KMS-11 (cell line): ENCODE measurements around the gene CDC14B.

Source experiments
- H2AFZ ChIP-seq: fragments of 200-600 bp; sonication (generic); 2 replicates; pipeline ENCODE4 v1.6.1; 2016; ENCODE audit warnings: antibody characterized with exemption, mixed run types, low read depth
- H3K27ac ChIP-seq: fragments of 200-600 bp; sonication (generic); 2 replicates; pipeline ENCODE4 v1.6.1; 2016; ENCODE audit warnings: mild to moderate bottlenecking, mixed run types
- H3K27me3 ChIP-seq: fragments of 200-600 bp; sonication (generic); 2 replicates; pipeline ENCODE4 v1.6.1; 2017; ENCODE audit warnings: mild to moderate bottlenecking, low read depth, mixed run types, moderate library complexity; ENCODE audit not compliant: insufficient read depth
- H3K36me3 ChIP-seq: fragments of 200-600 bp; sonication (generic); 2 replicates; pipeline ENCODE4 v1.6.1; 2017; ENCODE audit warnings: mild to moderate bottlenecking, mixed run types; ENCODE audit not compliant: insufficient read depth
- H3K4me1 ChIP-seq: fragments of 200-600 bp; sonication (generic); 2 replicates; pipeline ENCODE4 v1.6.1; 2016; ENCODE audit warnings: mild to moderate bottlenecking, low read depth, mixed run types; ENCODE audit not compliant: poor library complexity, severe bottlenecking
- H3K4me2 ChIP-seq: fragments of 200-600 bp; sonication (generic); 2 replicates; pipeline ENCODE4 v1.7.0; 2016; ENCODE audit warnings: mild to moderate bottlenecking, mixed run types
- H3K4me3 ChIP-seq: fragments of 200-600 bp; sonication (generic); IDR thresholded peaks from 2 replicates; pipeline ENCODE4 v1.6.1; 2017; ENCODE audit warnings: low read depth, low read length, mixed read lengths; ENCODE audit not compliant: insufficient read depth
- H3K79me2 ChIP-seq: fragments of 200-600 bp; sonication (generic); 2 replicates; pipeline ENCODE4 v1.6.1; 2016; ENCODE audit warnings: low read depth, mixed run types; ENCODE audit not compliant: insufficient read depth
- H3K9ac ChIP-seq: fragments of 200-600 bp; sonication (generic); 2 replicates; pipeline ENCODE4 v1.6.1; 2016; ENCODE audit warnings: mild to moderate bottlenecking, mixed run types
- H4K20me1 ChIP-seq: fragments of 200-600 bp; sonication (generic); 2 replicates; pipeline ENCODE4 v1.6.1; 2016; ENCODE audit warnings: mild to moderate bottlenecking, mixed run types; ENCODE audit not compliant: insufficient read depth
- CTCF ChIP-seq: fragments of 200-600 bp; sonication (generic); conservative IDR thresholded peaks from 2 replicates; pipeline ENCODE4 v1.6.1; 2017; ENCODE audit warnings: low read depth, mild to moderate bottlenecking, antibody characterized with exemption, low read length, moderate library complexity, mixed read lengths

The CDC14B gene

DNA sequence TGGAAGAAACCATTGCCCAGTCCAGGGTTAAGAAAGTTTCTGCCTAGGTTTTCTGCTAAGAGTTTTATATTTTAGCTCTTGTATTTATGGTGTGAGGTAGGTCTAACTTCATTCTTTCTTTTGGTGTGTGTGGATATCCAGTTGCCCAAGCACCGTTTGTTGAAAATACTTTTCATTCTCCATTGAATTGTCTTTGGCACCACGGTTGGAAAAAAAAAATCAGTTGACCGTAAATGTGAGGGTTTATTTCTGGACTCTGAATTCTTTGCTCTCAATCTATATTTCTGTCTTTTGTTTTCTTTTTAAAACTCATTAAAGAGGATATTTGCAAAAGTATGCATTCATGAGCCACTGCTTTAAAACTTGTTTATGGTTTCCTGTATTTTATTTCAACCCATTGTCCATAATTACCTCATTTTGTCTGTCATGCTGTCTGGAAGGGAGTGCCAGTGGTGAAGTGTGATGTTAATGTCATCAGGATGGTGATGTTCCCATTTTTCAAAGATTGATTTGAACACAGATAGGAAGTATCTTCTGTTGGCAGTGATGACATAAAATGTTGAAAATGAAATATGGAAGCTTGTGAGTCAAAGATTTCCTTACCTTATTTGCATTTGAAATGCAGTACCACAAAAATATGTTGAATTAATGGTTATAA, 135.8 kb downstream of the CDC14B start:
- Histone ChIP-seq H3K36me3 (no peaks in the 10 kb centered on the region), H3K27me3 (no peaks in the 10 kb centered on the region), H3K4me1 (no peaks in the 10 kb centered on the region), H3K9ac (no peak overlapping the region), H2AFZ (no peak overlapping the region), H3K4me3 (no peak overlapping the region), H3K27ac (no peak overlapping the region), H3K4me2 (no peak overlapping the region), H3K79me2 (no peaks in the 10 kb centered on the region), H4K20me1 (no peaks in the 10 kb centered on the region)
- no peak for TF ChIP-seq CTCF

DNA sequence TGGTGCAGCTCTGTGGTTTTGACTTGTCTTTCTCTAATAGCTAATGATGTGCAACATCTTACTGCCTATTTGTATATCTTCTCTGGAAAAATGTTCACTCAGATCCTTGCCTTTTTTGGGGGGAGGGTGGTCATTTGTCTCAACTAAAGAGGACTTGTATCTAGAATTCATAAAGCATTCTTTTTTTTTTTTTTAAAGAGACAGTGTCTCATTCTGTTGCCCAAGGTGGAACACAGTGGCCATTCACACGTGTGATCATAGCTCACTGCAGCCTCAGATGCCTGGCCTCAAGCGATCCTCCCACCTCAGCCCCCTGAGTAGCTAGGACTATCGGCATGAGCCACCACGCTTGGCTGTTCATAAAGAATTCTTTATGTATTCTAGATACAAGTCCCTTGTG, 136.4 kb downstream of the CDC14B start:
- H3K27ac ChIP-seq = no peak overlapping the region
- H4K20me1 ChIP-seq = no peaks in the 10 kb centered on the region
- H3K4me3 ChIP-seq = no peak overlapping the region
- no peaks in the 10 kb centered on the region for H3K79me2 ChIP-seq
- no peaks in the 10 kb centered on the region for H3K4me1 ChIP-seq
- no peaks in the 10 kb centered on the region for H3K27me3 ChIP-seq
- H2AFZ ChIP-seq = no peak overlapping the region
- TF ChIP-seq CTCF = no peak
- no peak overlapping the region for H3K9ac ChIP-seq
- no peaks in the 10 kb centered on the region for H3K36me3 ChIP-seq
- no peak overlapping the region for H3K4me2 ChIP-seq

DNA sequence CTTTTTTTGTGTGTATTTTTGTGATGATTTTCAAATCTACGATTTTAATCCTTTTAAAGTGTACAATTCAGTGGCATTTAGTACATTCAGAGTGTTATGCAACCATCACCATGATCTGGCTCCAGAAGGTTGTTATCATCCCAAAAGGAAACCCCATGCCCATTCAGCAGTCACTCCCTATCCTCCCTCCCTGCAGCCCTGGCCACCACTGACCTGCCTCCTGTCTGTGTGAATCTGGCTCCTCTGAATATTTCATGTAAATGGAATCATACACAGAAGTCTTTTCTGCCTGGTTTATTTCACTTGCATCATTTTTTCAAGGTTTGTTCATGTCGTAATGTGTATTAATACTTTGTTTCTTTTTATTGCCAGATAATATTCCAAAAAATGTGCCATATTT, 137.2 kb downstream of the CDC14B start:
- Histone ChIP-seq H3K27me3 (no peaks in the 10 kb centered on the region), H3K27ac (no peak overlapping the region), H3K79me2 (no peaks in the 10 kb centered on the region), H4K20me1 (no peaks in the 10 kb centered on the region), H3K36me3 (no peaks in the 10 kb centered on the region), H3K4me2 (no peak overlapping the region), H3K9ac (no peak overlapping the region), H3K4me3 (no peak overlapping the region), H3K4me1 (no peaks in the 10 kb centered on the region), H2AFZ (no peak overlapping the region)
- TF ChIP-seq CTCF = no peak

GRCh38 chr9:96480736-96481135, 138.9 kb downstream of the CDC14B start:
- H3K36me3 ChIP-seq = no peaks in the 10 kb centered on the region
- H3K79me2 ChIP-seq = no peaks in the 10 kb centered on the region
- H3K4me1 ChIP-seq = no peaks in the 10 kb centered on the region
- H3K4me3 ChIP-seq = no peak overlapping the region
- H3K9ac ChIP-seq = no peak overlapping the region
- H4K20me1 ChIP-seq = no peaks in the 10 kb centered on the region
- H3K27me3 ChIP-seq = no peaks in the 10 kb centered on the region
- no peak overlapping the region for H3K27ac ChIP-seq
- no peak overlapping the region for H2AFZ ChIP-seq
- no peak overlapping the region for H3K4me2 ChIP-seq
- TF ChIP-seq CTCF = no peak
